Dedifferentiated amniotic fluid mesenchymal stem cell (primary cell): Measurements from ENCODE around the gene SORBS2.

Source experiments
- DNase-seq: peaks from one replicate; pipeline ENCODE4 v3.0.0-alpha.2; 2016; ENCODE audit errors: extremely low spot score

Gene SORBS2

GRCh38 chr4:185740471-185740873 is 71.5 kb downstream of the SORBS2 start:
- DNase-seq: no peak

GRCh38 chr4:185738820-185739219 is 73.2 kb downstream of the SORBS2 start:
- DNase-seq: no peak

GRCh38 chr4:185738038-185738552 is 73.9 kb downstream of the SORBS2 start:
- DNase-seq: peak; percentile 77

- no peak for DNase-seq
Observed at GRCh38 chr4:185737489-185738037, 74.4 kb downstream of the SORBS2 start.

GRCh38 chr4:185736882-185737281 is 75.1 kb downstream of the SORBS2 start:
- no peak for DNase-seq

- no peak for DNase-seq
Observed at GRCh38 chr4:185735866-185736400, 76.1 kb downstream of the SORBS2 start.

- no peak for DNase-seq
Observed at GRCh38 chr4:185734930-185735329, 77.1 kb downstream of the SORBS2 start.

GRCh38 chr4:185734214-185734613 is 77.8 kb downstream of the SORBS2 start:
- DNase-seq: no peak

GRCh38 chr4:185730849-185731608 is 81.0 kb downstream of the SORBS2 start:
- peak; percentile 79 for DNase-seq

- DNase-seq: no peak
Observed at GRCh38 chr4:185730387-185730786, 81.6 kb downstream of the SORBS2 start.

GRCh38 chr4:185729391-185729804 is 82.6 kb downstream of the SORBS2 start:
- no peak for DNase-seq

- DNase-seq: no peak
Observed at GRCh38 chr4:185728893-185729292, 83.1 kb downstream of the SORBS2 start.

- DNase-seq: no peak
Observed at GRCh38 chr4:185726931-185727330, 85.1 kb downstream of the SORBS2 start.

GRCh38 chr4:185723631-185724260 is 88.2 kb downstream of the SORBS2 start:
- no peak for DNase-seq

- DNase-seq: peak; percentile 43
Observed at GRCh38 chr4:185722029-185722316, 90.0 kb downstream of the SORBS2 start.

GRCh38 chr4:185721190-185722028 is 90.6 kb downstream of the SORBS2 start:
- peak; percentile 83 for DNase-seq

- no peak for DNase-seq
Observed at GRCh38 chr4:185719500-185719858, 92.5 kb downstream of the SORBS2 start.

GRCh38 chr4:185718578-185719499 is 93.2 kb downstream of the SORBS2 start:
- no peak for DNase-seq

GRCh38 chr4:185717377-185717741 is 94.6 kb downstream of the SORBS2 start:
- no peak for DNase-seq

- DNase-seq: no peak
Observed at GRCh38 chr4:185716577-185717376, 95.2 kb downstream of the SORBS2 start.
